PC-3 (cell line): ENCODE measurements around the gene MRPL24. TPM values are rescaled to one million over a fixed set of nuclear protein-coding genes. Genes with fewer than 3 reads are reported as not detected.
A peak's percentile ranks its signal among the peaks of the same experiment; 100 is the strongest.

Source experiments
- ATAC-seq: fragments of 200-7000 bp; cut with Tn5 transposase; 2 replicates; pipeline ENCODE4 v1.9.1; 2020; ENCODE audit warnings: mild to moderate bottlenecking, moderate library complexity
- BruUV-seq: library from RNA; stranded (reverse); fragments of 400-500 nt; replicated peaks from 2 replicates; lab custom pipeline; 2021; lab: Mats Ljungman, UMichigan
- CTCF ChIA-PET: fragments of 300-600 bp; sonication (Branson Sonifier 250); formaldehyde crosslinking; loops from one replicate; lab custom pipeline; 2022; ENCODE audit warnings: antibody characterized with exemption; lab: Charles Lee
- POLR2A ChIA-PET: fragments of 300-600 bp; sonication (Branson Sonifier 250); formaldehyde crosslinking; loops from one replicate; lab custom pipeline; 2022; ENCODE audit warnings: antibody characterized with exemption; ENCODE audit not compliant: unreplicated experiment; lab: Charles Lee
- DNase-seq: peaks from one replicate; pipeline ENCODE4 v3.0.0-alpha.2; 2015
- H2AFZ ChIP-seq: fragments of 300-600 bp; sonication (generic); 2 replicates; pipeline ENCODE4 v1.6.0; 2016; ENCODE audit warnings: antibody characterized with exemption, low read length
- H3F3A ChIP-seq: fragments of 300-600 bp; sonication (generic); one replicate; pipeline ENCODE4 v1.6.0; 2017; ENCODE audit warnings: antibody characterized with exemption, low read length, control low read depth, mild to moderate bottlenecking; ENCODE audit not compliant: unreplicated experiment
- H3K27ac ChIP-seq: fragments of 300-600 bp; sonication (generic); 2 replicates; pipeline ENCODE4 v1.5.1; 2016; ENCODE audit warnings: mild to moderate bottlenecking, low read length
- H3K27me3 ChIP-seq: fragments of 300-600 bp; sonication (generic); 2 replicates; pipeline ENCODE4 v1.6.1; 2016; ENCODE audit warnings: low read length, mixed read lengths
- H3K36me3 ChIP-seq: fragments of 300-600 bp; sonication (generic); 2 replicates; pipeline ENCODE4 v1.6.1; 2016; ENCODE audit warnings: low read depth, mixed run types, low read length, mixed read lengths
- H3K4me1 ChIP-seq: fragments of 300-600 bp; sonication (generic); 2 replicates; pipeline ENCODE4 v1.5.1; 2016; ENCODE audit warnings: low read length; ENCODE audit not compliant: insufficient read depth
- H3K4me2 ChIP-seq: fragments of 300-600 bp; sonication (generic); 2 replicates; pipeline ENCODE4 v1.6.0; 2016; ENCODE audit warnings: low read length
- H3K4me3 ChIP-seq: fragments of 300-600 bp; sonication (generic); 2 replicates; pipeline ENCODE4 v1.5.1; 2016; ENCODE audit warnings: mild to moderate bottlenecking, low read length, mixed read lengths
- H3K79me2 ChIP-seq: fragments of 300-600 bp; sonication (generic); 2 replicates; pipeline ENCODE4 v1.6.1; 2017; ENCODE audit warnings: low read length, mixed read lengths
- H3K9ac ChIP-seq: fragments of 300-600 bp; sonication (generic); 2 replicates; pipeline ENCODE4 v1.6.0; 2016; ENCODE audit warnings: mild to moderate bottlenecking, low read length
- H3K9me2 ChIP-seq: fragments of 300-600 bp; sonication (generic); replicated peaks from 2 replicates; pipeline ENCODE4 v1.6.1; 2016; ENCODE audit warnings: mixed run types, low read length, mixed read lengths
- H3K9me3 ChIP-seq: fragments of 300-600 bp; sonication (generic); 2 replicates; pipeline ENCODE4 v1.6.1; 2016; ENCODE audit warnings: low read length, mixed read lengths
- H4K20me1 ChIP-seq: fragments of 300-600 bp; sonication (generic); 2 replicates; pipeline ENCODE4 v1.6.1; 2016; ENCODE audit warnings: low read length, mixed read lengths
- CTCF ChIP-seq: fragments of 300-600 bp; sonication (generic); conservative IDR thresholded peaks from 2 replicates; pipeline ENCODE4 v1.5.1; 2017; ENCODE audit warnings: antibody characterized with exemption, low read depth, mild to moderate bottlenecking, low read length
- EZH2 ChIP-seq: fragments of 300-600 bp; sonication (generic); IDR thresholded peaks from one replicate; pipeline ENCODE4 v1.6.1; 2017; ENCODE audit warnings: antibody characterized with exemption, mild to moderate bottlenecking, low read length; ENCODE audit not compliant: unreplicated experiment
- EZH2phosphoT487 ChIP-seq: fragments of 300-600 bp; sonication (generic); IDR thresholded peaks from 2 replicates; pipeline ENCODE4 v1.6.1; 2018; ENCODE audit warnings: mild to moderate bottlenecking, antibody characterized with exemption, low read length, borderline replicate concordance
- intact Hi-C: fragments of 100-400 bp; cut with micrococcal nuclease; formaldehyde crosslinking; loops from 2 replicates; pipeline ENCODE4 v1.9.0; 2023
- total RNA-seq: library from RNA; depleted of rRNA; stranded (reverse); fragments of >200 nt; gene quantifications from 2 replicates; pipeline ENCODE4 v1.2.3, GENCODE V29; 2014

Gene MRPL24
- total RNA-seq, 1 experiment from 2014 or later: 275 TPM

DNA sequence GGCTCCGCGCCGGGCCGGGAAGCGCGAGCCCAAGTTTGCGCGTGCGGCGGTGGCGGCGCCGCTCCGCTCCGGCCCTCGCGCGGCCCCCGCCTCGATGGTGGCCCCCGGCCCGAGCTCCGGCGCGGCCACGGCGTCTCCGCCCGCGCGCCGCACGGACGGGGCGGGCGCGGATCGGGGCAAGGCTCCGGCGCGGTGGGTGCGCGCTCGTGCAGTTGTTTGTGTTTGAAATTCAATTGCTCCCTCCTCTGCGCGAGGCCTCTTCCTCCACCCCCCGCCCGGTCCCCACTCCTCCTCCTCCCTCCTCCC lies 10.5 kb upstream of the MRPL24 start, which contains the start of gene HDGF:
HDGF (minus strand) TSS at position 225 of the 306 bp plus-strand sequence. CDS start 246 bp downstream, outside the sequence.
- TF ChIP-seq CTCF: no peak
- no peak for TF ChIP-seq EZH2
- no peak for TF ChIP-seq EZH2phosphoT487
- Histone ChIP-seq H3K4me1 (peaks cover 46% of the 10 kb centered on the region), H3K9me2 (no peaks in the 10 kb centered on the region), H3K9me3 (no peaks in the 10 kb centered on the region), H4K20me1 (0 out of 2 replicates have a peak, but pooled peaks cover under 1% of the 10 kb centered on the region), H3K79me2 (peaks cover 64% of the 10 kb centered on the region), H3K4me3 (peak within 1 kb of the TSS; percentile 86), H2AFZ (peak within 1 kb of the TSS; percentile 94), H3K27me3 (no peaks in the 10 kb centered on the region), H3K27ac (peak within 1 kb of the TSS; percentile 99), H3F3A (peaks cover under 1% of the 10 kb centered on the region), H3K4me2 (peak within 1 kb of the TSS; percentile 96), H3K36me3 (peaks cover 5% of the 10 kb centered on the region; the same call in 1 of the 2 replicates), H3K9ac (peak within 1 kb of the TSS; percentile 99)
- DNase-seq (no peak), ATAC-seq (no peak)
- no TSS peak for BruUV-seq
- ChIA-PET POLR2A (interaction anchor here (0.5 to 1.2 kb wide), 5 partner anchors 10 to 549 kb away, joined by 4 to 12 read pairs (median 5); partner anchors contain the start of gene PRCC), CTCF (interaction anchor here (0.6 to 1.2 kb wide), 3 partner anchors 23 to 38 kb away, joined by 3 to 7 read pairs (median 5); partner anchors contain the start of genes ISG20L2 and METTL25B)
- intact Hi-C loops: loop anchor here (1.0 kb wide), 1 partner anchor 23 kb away; the partner anchor contains the start of genes ISG20L2 and METTL25B

DNA sequence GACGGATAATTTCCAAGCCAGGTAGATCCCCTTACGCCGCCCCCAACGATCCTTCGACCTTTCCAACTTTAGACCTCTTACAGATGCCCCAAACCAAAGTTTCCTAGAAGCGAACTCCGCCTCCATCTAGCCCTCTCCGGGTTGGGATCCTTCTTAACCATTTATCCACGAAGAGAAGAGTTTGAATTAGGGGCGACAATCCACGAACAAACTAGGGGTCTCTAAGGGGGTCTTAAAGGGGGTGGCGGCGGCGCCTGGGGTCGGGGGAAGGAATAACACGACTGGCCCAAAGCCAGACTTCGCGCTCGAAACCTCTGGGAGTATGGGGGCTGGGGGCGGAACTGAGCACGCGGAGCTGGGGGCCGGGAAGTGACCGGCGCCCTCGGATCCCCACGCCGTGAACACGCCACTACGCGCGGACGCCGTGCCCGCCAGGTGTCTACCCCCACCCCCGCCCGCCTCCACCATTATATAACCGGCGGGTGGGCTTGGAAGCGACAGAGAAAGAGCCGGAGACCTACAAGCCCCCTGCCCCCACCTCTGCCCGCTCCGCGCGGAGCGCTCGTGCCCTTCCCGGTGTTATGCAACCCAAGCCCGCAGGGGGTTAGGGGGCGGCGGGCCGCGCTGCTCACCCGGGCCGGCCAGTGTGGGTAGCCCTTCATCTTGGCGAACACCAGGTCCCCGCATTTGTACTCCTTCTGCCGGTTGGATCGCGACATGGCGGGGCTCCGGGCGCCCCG lies 10.0 kb upstream of the MRPL24 start:
- CTCF ChIA-PET: interaction anchor here (0.6 to 1.6 kb wide), 3 partner anchors 24 to 39 kb away, joined by 3 to 7 read pairs (median 5); no protein-coding TSS in a partner anchor
- intact Hi-C loops: loop anchor here (1.0 kb wide), 1 partner anchor 23 kb away; the partner anchor contains the start of genes ISG20L2 and METTL25B

More for the DNA sequence above, 10.0 kb upstream of the MRPL24 start:
- H3K9me3 ChIP-seq: no peaks in the 10 kb centered on the region
- H2AFZ ChIP-seq: peak overlapping the region; percentile 43
- H3K4me3 ChIP-seq: peak overlapping the region; percentile 86
- H3K36me3 ChIP-seq: peaks cover 9% of the 10 kb centered on the region; the same call in 1 of the 2 replicates
- H3K9me2 ChIP-seq: no peaks in the 10 kb centered on the region
- peaks cover 6% of the 10 kb centered on the region for H3F3A ChIP-seq
- ATAC-seq (no peak; the same call in 1 of the 2 replicates), DNase-seq (no peak)
- H3K27ac ChIP-seq: peak overlapping the region; percentile 99
- peaks cover 70% of the 10 kb centered on the region for H3K79me2 ChIP-seq
- no peaks in the 10 kb centered on the region for H3K27me3 ChIP-seq
- peak overlapping the region; percentile 96 for H3K4me2 ChIP-seq
- TSS peak; percentile 30 for BruUV-seq
- H3K9ac ChIP-seq: peak overlapping the region; percentile 99
- POLR2A ChIA-PET: interaction anchor here (0.5 to 1.2 kb wide), 4 partner anchors 10 to 550 kb away, joined by 4 to 7 read pairs (median 5); partner anchors contain the start of gene PRCC
- peaks cover 51% of the 10 kb centered on the region for H3K4me1 ChIP-seq
- TF ChIP-seq CTCF (no peak), EZH2phosphoT487 (no peak), EZH2 (no peak)
- 0 out of 2 replicates have a peak, but pooled peaks cover 5% of the 10 kb centered on the region for H4K20me1 ChIP-seq
